Measurements from ENCODE around the gene PRKN.

PRKN gene

GRCh38 chr6:162123797-162124196 lies 603.8 kb downstream of the PRKN start:
- DNase-seq (ENCODE audit: low read depth): no peak

- DNase-seq (ENCODE audit: low read depth): no peak
Measured at GRCh38 chr6:162119341-162119740, 608.2 kb downstream of the PRKN start.

- no peak for DNase-seq (ENCODE audit: low read depth)
Measured at GRCh38 chr6:162118706-162119105, 608.9 kb downstream of the PRKN start.

- no peak for DNase-seq (ENCODE audit: low read depth)
Measured at GRCh38 chr6:162116902-162117525, 610.6 kb downstream of the PRKN start.

GRCh38 chr6:162109480-162110050 lies 618.0 kb downstream of the PRKN start:
- no peak for DNase-seq (ENCODE audit: low read depth)

GRCh38 chr6:162108041-162108440 lies 619.5 kb downstream of the PRKN start:
- no peak for DNase-seq (ENCODE audit: low read depth)

GRCh38 chr6:162100096-162100495 lies 627.5 kb downstream of the PRKN start:
- no peak for DNase-seq (ENCODE audit: low read depth)

GRCh38 chr6:162099685-162100084 lies 627.9 kb downstream of the PRKN start:
- DNase-seq (ENCODE audit: low read depth): peak; percentile 18

GRCh38 chr6:162092816-162093502 lies 634.6 kb downstream of the PRKN start:
- no peak for DNase-seq (ENCODE audit: low read depth)

- peak; percentile 21 for DNase-seq (ENCODE audit: low read depth)
Measured at GRCh38 chr6:162090734-162091133, 636.8 kb downstream of the PRKN start.

GRCh38 chr6:162088091-162088490 lies 639.5 kb downstream of the PRKN start:
- no peak for DNase-seq (ENCODE audit: low read depth)

GRCh38 chr6:162085561-162085960 lies 642.0 kb downstream of the PRKN start:
- DNase-seq (ENCODE audit: low read depth): no peak

- no peak for DNase-seq (ENCODE audit: low read depth)
Measured at GRCh38 chr6:162082520-162082919, 645.0 kb downstream of the PRKN start.

GRCh38 chr6:162078667-162079066 lies 648.9 kb downstream of the PRKN start:
- no peak for DNase-seq (ENCODE audit: low read depth)

GRCh38 chr6:162078126-162078525 lies 649.4 kb downstream of the PRKN start:
- no peak for DNase-seq (ENCODE audit: low read depth)

- DNase-seq (ENCODE audit: low read depth): no peak
Measured at GRCh38 chr6:162076816-162077215, 650.8 kb downstream of the PRKN start.

- DNase-seq (ENCODE audit: low read depth): no peak
Measured at GRCh38 chr6:162074641-162075275, 652.8 kb downstream of the PRKN start.

- no peak for DNase-seq (ENCODE audit: low read depth)
Measured at GRCh38 chr6:162070639-162071038, 656.9 kb downstream of the PRKN start.

GRCh38 chr6:162069995-162070394 lies 657.6 kb downstream of the PRKN start:
- DNase-seq (ENCODE audit: low read depth): no peak

GRCh38 chr6:162068340-162068739 lies 659.2 kb downstream of the PRKN start:
- no peak for DNase-seq (ENCODE audit: low read depth)

GRCh38 chr6:162063666-162064065 lies 663.9 kb downstream of the PRKN start:
- DNase-seq (ENCODE audit: low read depth): no peak

- no peak for DNase-seq (ENCODE audit: low read depth)
Measured at GRCh38 chr6:162058281-162058875, 669.2 kb downstream of the PRKN start.

GRCh38 chr6:162056745-162057144 lies 670.8 kb downstream of the PRKN start:
- DNase-seq (ENCODE audit: low read depth): no peak
